K562 (cell line): Measurements from ENCODE around the gene ZNF350. TPM values are rescaled to one million over a fixed set of nuclear protein-coding genes. Genes with fewer than 3 reads are reported as not detected.

Experiments
- FOXK2 ChIP-seq, 2 experiments: fragments of 450-650 bp; IDR thresholded peaks in 1 of 2; conservative IDR thresholded peaks in 1 of 2; 2 replicates each; pipeline ENCODE4 v1.6.1; 2016; ENCODE audit warnings: low read depth in 2 of 2, mild to moderate bottlenecking in 1 of 2
- NUFIP1 ChIP-seq: fragments of 450-650 bp; IDR thresholded peaks from 2 replicates; pipeline ENCODE4 v1.6.1; 2018; ENCODE audit not compliant: partially characterized antibody
- SMARCA4 ChIP-seq: fragments of 450-650 bp; IDR thresholded peaks from 2 replicates; pipeline ENCODE4 v1.6.1; 2016
- ZNF274 ChIP-seq: IDR thresholded peaks from 2 replicates; pipeline ENCODE4 v1.6.1; 2011; ENCODE audit warnings: low read depth, mild to moderate bottlenecking, low read length, moderate library complexity, borderline replicate concordance
- ZNF561 ChIP-seq: fragments of 450-650 bp; formaldehyde crosslinking; conservative IDR thresholded peaks from 2 replicates; pipeline ENCODE4 v1.4.0; 2020; ENCODE audit warnings: mild to moderate bottlenecking, moderate library complexity
- ZNF79 ChIP-seq: fragments of 250-450 bp; sonication (Bioruptor Pico); IDR thresholded peaks from 2 replicates; pipeline ENCODE4 v1.4.0; 2020; ENCODE audit warnings: low read depth, mild to moderate bottlenecking, moderate library complexity
- polyA plus RNA-seq, 8 experiments: library from polyadenylated mRNA; depleted of rRNA in 4 of 8; stranded (reverse) in 5 of 8; unstranded in 3 of 8; fragments of >200 nt; fragmentation: Nextera tagmentation in 2 of 8; fragmentation: Illumina TruSeq in 1 of 8; extraction: Ambion mirVana in 2 of 8; extraction: Trizol in 1 of 8; gene quantifications; 2 replicates each; pipeline versions ENCODE4 v1.2.1 to v1.2.3, GENCODE V29; 2011 to 2014; ENCODE audit warnings: inconsistent platforms in 1 of 8, missing spikeins in 1 of 8
- total RNA-seq, 7 experiments: library from RNA; depleted of rRNA in 6 of 7; stranded (reverse); fragments of >200 nt in 6 of 7; fragmentation: Illumina TruSeq in 2 of 7; extraction: Trizol in 2 of 7; gene quantifications; 2 replicates each; pipeline versions ENCODE4 v1.2.1 to v1.2.3, GENCODE V29; 2011 to 2021; ENCODE audit warnings: low replicate concordance in 1 of 7
- TF ChIP-seq, protein P1 (sequence below), 2 experiments: fragments of 450-650 bp in 1 of 2; sonication (generic) in 1 of 2; formaldehyde crosslinking in 1 of 2; IDR thresholded peaks; 2 replicates each; pipeline versions ENCODE4 v1.7.1 to v1.9.0; 2016 to 2022; ENCODE audit warnings: inconsistent platforms in 1 of 2, mild to moderate bottlenecking in 1 of 2, missing genetic modification reagents in 1 of 2
- TF ChIP-seq, protein P2 (sequence below): fragments of 250-450 bp; sonication (Bioruptor Pico); IDR thresholded peaks from 2 replicates; pipeline ENCODE4 v1.4.0; 2020; ENCODE audit warnings: mild to moderate bottlenecking, moderate library complexity
- TF ChIP-seq, protein P3 (sequence below): fragments of 450-650 bp; IDR thresholded peaks from 2 replicates; pipeline ENCODE4 v1.6.1; 2014; ENCODE audit warnings: low read depth, mild to moderate bottlenecking, moderate library complexity, borderline replicate concordance
- TF ChIP-seq, protein P4 (sequence below), 2 experiments: fragments of 450-650 bp in 1 of 2; IDR thresholded peaks; 2 replicates each; pipeline ENCODE4 v1.6.1; 2011 to 2017; ENCODE audit warnings: low read depth in 2 of 2, antibody characterized with exemption in 1 of 2, borderline replicate concordance in 1 of 2, low read length in 1 of 2, mild to moderate bottlenecking in 1 of 2, mixed read lengths in 1 of 2; ENCODE audit not compliant: control insufficient read depth in 1 of 2

The ZNF350 gene
- total and polyA plus RNA-seq, 9 of the 15 experiments (the other 6 are each of a cell fraction or from before 2014, with no cell fraction given), result 1.7 to 4.8 (median 2.9) TPM

DNA sequence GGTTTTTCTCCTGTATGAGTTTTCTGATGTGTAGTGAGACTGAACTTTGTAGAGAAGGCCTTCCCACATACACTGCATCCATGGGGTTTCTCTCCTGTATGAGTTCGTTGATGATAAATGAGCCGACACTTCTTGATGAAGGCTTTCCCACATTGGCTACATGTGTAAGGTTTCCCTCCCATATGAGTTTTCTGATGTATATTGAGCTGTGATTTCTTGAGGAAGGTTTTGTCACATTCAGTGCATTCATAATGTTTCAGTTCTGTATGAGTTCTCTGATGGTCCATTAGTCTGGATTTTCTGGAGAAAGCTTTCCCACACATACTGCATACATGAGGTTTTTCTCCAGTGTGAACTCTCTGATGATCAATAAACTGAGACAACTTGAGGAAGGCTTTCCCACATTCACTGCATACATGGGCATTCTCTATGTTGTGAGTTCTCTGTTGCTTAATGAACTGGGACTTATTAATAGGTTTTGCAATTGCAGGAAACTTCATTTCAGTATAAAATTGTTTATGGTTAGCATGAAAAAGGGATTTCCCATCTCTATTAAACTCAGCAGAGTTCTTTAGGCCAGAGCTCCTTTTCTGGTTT lies 7.5 kb upstream of the ZNF350 start (continued):
- TF ChIP-seq, protein P1, sequence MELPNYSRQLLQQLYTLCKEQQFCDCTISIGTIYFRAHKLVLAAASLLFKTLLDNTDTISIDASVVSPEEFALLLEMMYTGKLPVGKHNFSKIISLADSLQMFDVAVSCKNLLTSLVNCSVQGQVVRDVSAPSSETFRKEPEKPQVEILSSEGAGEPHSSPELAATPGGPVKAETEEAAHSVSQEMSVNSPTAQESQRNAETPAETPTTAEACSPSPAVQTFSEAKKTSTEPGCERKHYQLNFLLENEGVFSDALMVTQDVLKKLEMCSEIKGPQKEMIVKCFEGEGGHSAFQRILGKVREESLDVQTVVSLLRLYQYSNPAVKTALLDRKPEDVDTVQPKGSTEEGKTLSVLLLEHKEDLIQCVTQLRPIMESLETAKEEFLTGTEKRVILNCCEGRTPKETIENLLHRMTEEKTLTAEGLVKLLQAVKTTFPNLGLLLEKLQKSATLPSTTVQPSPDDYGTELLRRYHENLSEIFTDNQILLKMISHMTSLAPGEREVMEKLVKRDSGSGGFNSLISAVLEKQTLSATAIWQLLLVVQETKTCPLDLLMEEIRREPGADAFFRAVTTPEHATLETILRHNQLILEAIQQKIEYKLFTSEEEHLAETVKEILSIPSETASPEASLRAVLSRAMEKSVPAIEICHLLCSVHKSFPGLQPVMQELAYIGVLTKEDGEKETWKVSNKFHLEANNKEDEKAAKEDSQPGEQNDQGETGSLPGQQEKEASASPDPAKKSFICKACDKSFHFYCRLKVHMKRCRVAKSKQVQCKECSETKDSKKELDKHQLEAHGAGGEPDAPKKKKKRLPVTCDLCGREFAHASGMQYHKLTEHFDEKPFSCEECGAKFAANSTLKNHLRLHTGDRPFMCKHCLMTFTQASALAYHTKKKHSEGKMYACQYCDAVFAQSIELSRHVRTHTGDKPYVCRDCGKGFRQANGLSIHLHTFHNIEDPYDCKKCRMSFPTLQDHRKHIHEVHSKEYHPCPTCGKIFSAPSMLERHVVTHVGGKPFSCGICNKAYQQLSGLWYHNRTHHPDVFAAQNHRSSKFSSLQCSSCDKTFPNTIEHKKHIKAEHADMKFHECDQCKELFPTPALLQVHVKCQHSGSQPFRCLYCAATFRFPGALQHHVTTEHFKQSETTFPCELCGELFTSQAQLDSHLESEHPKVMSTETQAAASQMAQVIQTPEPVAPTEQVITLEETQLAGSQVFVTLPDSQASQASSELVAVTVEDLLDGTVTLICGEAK (IDR thresholded peaks at IDR 0.05), result no peak
- TF ChIP-seq, protein P1 (CRISPR knock-in tag; IDR thresholded peaks at IDR 0.05), result no peak
- TF ChIP-seq ZNF79, result no peak
- TF ChIP-seq, protein P2, sequence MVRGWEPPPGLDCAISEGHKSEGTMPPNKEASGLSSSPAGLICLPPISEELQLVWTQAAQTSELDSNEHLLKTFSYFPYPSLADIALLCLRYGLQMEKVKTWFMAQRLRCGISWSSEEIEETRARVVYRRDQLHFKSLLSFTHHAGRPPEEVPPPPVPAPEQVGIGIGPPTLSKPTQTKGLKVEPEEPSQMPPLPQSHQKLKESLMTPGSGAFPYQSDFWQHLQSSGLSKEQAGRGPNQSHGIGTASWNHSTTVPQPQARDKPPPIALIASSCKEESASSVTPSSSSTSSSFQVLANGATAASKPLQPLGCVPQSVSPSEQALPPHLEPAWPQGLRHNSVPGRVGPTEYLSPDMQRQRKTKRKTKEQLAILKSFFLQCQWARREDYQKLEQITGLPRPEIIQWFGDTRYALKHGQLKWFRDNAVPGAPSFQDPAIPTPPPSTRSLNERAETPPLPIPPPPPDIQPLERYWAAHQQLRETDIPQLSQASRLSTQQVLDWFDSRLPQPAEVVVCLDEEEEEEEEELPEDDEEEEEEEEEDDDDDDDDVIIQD, result no peak
- TF ChIP-seq FOXK2 (conservative IDR thresholded peaks at IDR 0.05 in 1 of 2, IDR thresholded peaks at IDR 0.05 in 1 of 2; ENCODE audit: low read depth in 2 of 2), result no peak
- peak; percentile 99 for TF ChIP-seq ZNF274
- TF ChIP-seq ZNF561 (CRISPR knock-in tag), result no peak
- no peak for TF ChIP-seq NUFIP1
- TF ChIP-seq, protein P3, sequence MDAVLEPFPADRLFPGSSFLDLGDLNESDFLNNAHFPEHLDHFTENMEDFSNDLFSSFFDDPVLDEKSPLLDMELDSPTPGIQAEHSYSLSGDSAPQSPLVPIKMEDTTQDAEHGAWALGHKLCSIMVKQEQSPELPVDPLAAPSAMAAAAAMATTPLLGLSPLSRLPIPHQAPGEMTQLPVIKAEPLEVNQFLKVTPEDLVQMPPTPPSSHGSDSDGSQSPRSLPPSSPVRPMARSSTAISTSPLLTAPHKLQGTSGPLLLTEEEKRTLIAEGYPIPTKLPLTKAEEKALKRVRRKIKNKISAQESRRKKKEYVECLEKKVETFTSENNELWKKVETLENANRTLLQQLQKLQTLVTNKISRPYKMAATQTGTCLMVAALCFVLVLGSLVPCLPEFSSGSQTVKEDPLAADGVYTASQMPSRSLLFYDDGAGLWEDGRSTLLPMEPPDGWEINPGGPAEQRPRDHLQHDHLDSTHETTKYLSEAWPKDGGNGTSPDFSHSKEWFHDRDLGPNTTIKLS, result no peak
- no peak for TF ChIP-seq SMARCA4
- TF ChIP-seq, protein P4, sequence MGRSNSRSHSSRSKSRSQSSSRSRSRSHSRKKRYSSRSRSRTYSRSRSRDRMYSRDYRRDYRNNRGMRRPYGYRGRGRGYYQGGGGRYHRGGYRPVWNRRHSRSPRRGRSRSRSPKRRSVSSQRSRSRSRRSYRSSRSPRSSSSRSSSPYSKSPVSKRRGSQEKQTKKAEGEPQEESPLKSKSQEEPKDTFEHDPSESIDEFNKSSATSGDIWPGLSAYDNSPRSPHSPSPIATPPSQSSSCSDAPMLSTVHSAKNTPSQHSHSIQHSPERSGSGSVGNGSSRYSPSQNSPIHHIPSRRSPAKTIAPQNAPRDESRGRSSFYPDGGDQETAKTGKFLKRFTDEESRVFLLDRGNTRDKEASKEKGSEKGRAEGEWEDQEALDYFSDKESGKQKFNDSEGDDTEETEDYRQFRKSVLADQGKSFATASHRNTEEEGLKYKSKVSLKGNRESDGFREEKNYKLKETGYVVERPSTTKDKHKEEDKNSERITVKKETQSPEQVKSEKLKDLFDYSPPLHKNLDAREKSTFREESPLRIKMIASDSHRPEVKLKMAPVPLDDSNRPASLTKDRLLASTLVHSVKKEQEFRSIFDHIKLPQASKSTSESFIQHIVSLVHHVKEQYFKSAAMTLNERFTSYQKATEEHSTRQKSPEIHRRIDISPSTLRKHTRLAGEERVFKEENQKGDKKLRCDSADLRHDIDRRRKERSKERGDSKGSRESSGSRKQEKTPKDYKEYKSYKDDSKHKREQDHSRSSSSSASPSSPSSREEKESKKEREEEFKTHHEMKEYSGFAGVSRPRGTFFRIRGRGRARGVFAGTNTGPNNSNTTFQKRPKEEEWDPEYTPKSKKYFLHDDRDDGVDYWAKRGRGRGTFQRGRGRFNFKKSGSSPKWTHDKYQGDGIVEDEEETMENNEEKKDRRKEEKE (IDR thresholded peaks at IDR 0.05; ENCODE audit: borderline replicate concordance in 1 of 2, control insufficient read depth in 1 of 2, low read depth in 2 of 2, low read length in 1 of 2), result no peak
